Suprapubic skin (tissue), 3 donors: ENCODE measurements around the gene MED13L.

Source experiments
- POLR2AphosphoS5 ChIP-seq, 3 donors: sonication (generic); formaldehyde crosslinking; IDR thresholded peaks; one replicate each; pipeline ENCODE4 v1.6.1; 2017; ENCODE audit warnings: antibody characterized with exemption in 3 of 3
- TF ChIP-seq, protein P1 (sequence below), 2 donors: fragments of 200-600 bp in 1 of 2; fragments of 450-650 bp in 1 of 2; sonication (generic) in 1 of 2; IDR thresholded peaks; one replicate each; pipeline ENCODE4 v1.5.1; 2016 to 2019; ENCODE audit warnings: antibody characterized with exemption in 2 of 2, mild to moderate bottlenecking in 1 of 2, moderate library complexity in 1 of 2

DNA sequence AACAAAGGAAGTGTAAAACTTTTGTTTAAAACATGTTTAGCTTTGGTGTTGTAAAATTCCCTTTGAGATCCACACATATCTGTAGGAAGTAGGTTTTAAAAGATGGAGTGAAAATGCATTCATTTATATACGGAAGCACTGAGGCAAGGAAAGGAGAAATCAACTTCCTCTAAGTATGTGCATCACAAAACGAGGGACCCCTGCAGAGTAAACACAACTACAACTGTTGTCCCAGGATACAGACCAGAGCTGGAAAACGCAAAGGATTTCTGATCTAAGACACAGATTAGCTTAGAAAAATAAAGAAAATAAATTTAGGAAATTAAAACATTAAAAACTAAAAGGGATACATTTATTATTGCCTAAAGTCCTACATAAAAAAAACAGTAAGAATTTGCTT lies 297.6 kb downstream of the MED13L start:
- TF ChIP-seq, protein P1, sequence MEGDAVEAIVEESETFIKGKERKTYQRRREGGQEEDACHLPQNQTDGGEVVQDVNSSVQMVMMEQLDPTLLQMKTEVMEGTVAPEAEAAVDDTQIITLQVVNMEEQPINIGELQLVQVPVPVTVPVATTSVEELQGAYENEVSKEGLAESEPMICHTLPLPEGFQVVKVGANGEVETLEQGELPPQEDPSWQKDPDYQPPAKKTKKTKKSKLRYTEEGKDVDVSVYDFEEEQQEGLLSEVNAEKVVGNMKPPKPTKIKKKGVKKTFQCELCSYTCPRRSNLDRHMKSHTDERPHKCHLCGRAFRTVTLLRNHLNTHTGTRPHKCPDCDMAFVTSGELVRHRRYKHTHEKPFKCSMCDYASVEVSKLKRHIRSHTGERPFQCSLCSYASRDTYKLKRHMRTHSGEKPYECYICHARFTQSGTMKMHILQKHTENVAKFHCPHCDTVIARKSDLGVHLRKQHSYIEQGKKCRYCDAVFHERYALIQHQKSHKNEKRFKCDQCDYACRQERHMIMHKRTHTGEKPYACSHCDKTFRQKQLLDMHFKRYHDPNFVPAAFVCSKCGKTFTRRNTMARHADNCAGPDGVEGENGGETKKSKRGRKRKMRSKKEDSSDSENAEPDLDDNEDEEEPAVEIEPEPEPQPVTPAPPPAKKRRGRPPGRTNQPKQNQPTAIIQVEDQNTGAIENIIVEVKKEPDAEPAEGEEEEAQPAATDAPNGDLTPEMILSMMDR (IDR thresholded peaks at IDR 0.05) = no peak
- TF ChIP-seq POLR2AphosphoS5 (IDR thresholded peaks at IDR 0.05) = no peak
